SK-N-SH treated with all-trans-retinoic acid at 6 μM for 48 hours (cell line): ENCODE results near the gene CNNM1.

ENCODE experiments used
- ATAC-seq: fragments of 200-7000 bp; cut with Tn5 transposase; 3 replicates; pipeline ENCODE4 v1.9.1; 2020; ENCODE audit warnings: mild to moderate bottlenecking, moderate library complexity
- ARNTL ChIP-seq: fragments of 450-650 bp; formaldehyde crosslinking; IDR thresholded peaks from 2 replicates; pipeline ENCODE4 v1.5.0; 2020; ENCODE audit warnings: low read depth, mild to moderate bottlenecking, moderate library complexity, borderline replicate concordance
- BACH2 ChIP-seq: fragments of 250-450 bp; sonication (Bioruptor Pico); IDR thresholded peaks from 2 replicates; pipeline ENCODE4 v1.9.0; 2021; ENCODE audit warnings: mild to moderate bottlenecking, borderline replicate concordance
- CREB5 ChIP-seq: fragments of 250-450 bp; sonication (Bioruptor Pico); IDR thresholded peaks from 2 replicates; pipeline ENCODE4 v1.5.1; 2020; ENCODE audit warnings: low read depth, mild to moderate bottlenecking, moderate library complexity
- CSDC2 ChIP-seq: fragments of 250-450 bp; sonication (Bioruptor Pico); IDR thresholded peaks from 2 replicates; pipeline ENCODE4 v1.5.0; 2020; ENCODE audit warnings: mild to moderate bottlenecking, moderate library complexity
- GLIS3 ChIP-seq: fragments of 250-450 bp; sonication (Bioruptor Pico); IDR thresholded peaks from 2 replicates; pipeline ENCODE4 v1.5.0; 2020; ENCODE audit warnings: mild to moderate bottlenecking, moderate library complexity
- ISL1 ChIP-seq: fragments of 250-450 bp; sonication (Bioruptor Pico); IDR thresholded peaks from 2 replicates; pipeline ENCODE4 v2.1.2; 2022; ENCODE audit warnings: mild to moderate bottlenecking, moderate library complexity
- OSR1 ChIP-seq: fragments of 250-450 bp; sonication (Bioruptor Pico); IDR thresholded peaks from 2 replicates; pipeline ENCODE4 v1.8.0; 2022; ENCODE audit warnings: moderate library complexity, mild to moderate bottlenecking, inconsistent platforms
- PATZ1 ChIP-seq: fragments of 250-450 bp; sonication (Bioruptor Pico); IDR thresholded peaks from 2 replicates; pipeline ENCODE4 v1.8.0; 2020; ENCODE audit warnings: mild to moderate bottlenecking, moderate library complexity, borderline replicate concordance
- PPARA ChIP-seq: fragments of 250-450 bp; sonication (Bioruptor Pico); IDR thresholded peaks from 2 replicates; pipeline ENCODE4 v1.5.0; 2020; ENCODE audit warnings: mild to moderate bottlenecking, borderline replicate concordance
- RARB ChIP-seq: fragments of 250-450 bp; sonication (Bioruptor Pico); IDR thresholded peaks from 2 replicates; pipeline ENCODE4 v1.8.0; 2021; ENCODE audit warnings: mild to moderate bottlenecking, moderate library complexity
- SNAI2 ChIP-seq: fragments of 250-450 bp; sonication (Bioruptor Pico); IDR thresholded peaks from 2 replicates; pipeline ENCODE4 v1.5.0; 2020; ENCODE audit warnings: mild to moderate bottlenecking, moderate library complexity
- TCF4 ChIP-seq: fragments of 250-450 bp; sonication (Bioruptor Pico); IDR thresholded peaks from 2 replicates; pipeline ENCODE4 v1.8.0; 2021; ENCODE audit warnings: mild to moderate bottlenecking, moderate library complexity, borderline replicate concordance
- ZC3H10 ChIP-seq: fragments of 250-450 bp; sonication (Bioruptor Pico); IDR thresholded peaks from 2 replicates; pipeline ENCODE4 v1.5.1; 2021; ENCODE audit warnings: mild to moderate bottlenecking, moderate library complexity
- ZFP30 ChIP-seq: fragments of 450-650 bp; formaldehyde crosslinking; IDR thresholded peaks from 2 replicates; pipeline ENCODE4 v1.5.0; 2022; ENCODE audit warnings: mild to moderate bottlenecking, moderate library complexity
- ZNF565 ChIP-seq: fragments of 450-650 bp; formaldehyde crosslinking; conservative IDR thresholded peaks from 2 replicates; pipeline ENCODE4 v1.5.0; 2020; ENCODE audit warnings: low read depth, mild to moderate bottlenecking, moderate library complexity
- ZNF70 ChIP-seq: fragments of 450-650 bp; formaldehyde crosslinking; IDR thresholded peaks from 2 replicates; pipeline ENCODE4 v1.5.0; 2020; ENCODE audit warnings: mild to moderate bottlenecking, moderate library complexity
- ZNF8 ChIP-seq: fragments of 450-650 bp; formaldehyde crosslinking; IDR thresholded peaks from 2 replicates; pipeline ENCODE4 v1.5.0; 2020; ENCODE audit warnings: mild to moderate bottlenecking, moderate library complexity
- TF ChIP-seq, protein P1 (sequence below): fragments of 250-450 bp; sonication (Bioruptor Pico); IDR thresholded peaks from 2 replicates; pipeline ENCODE4 v1.5.0; 2020; ENCODE audit warnings: mild to moderate bottlenecking, moderate library complexity
- TF ChIP-seq, protein P2 (sequence below): fragments of 250-450 bp; sonication (Bioruptor Pico); IDR thresholded peaks from 2 replicates; pipeline ENCODE4 v1.8.0; 2021; ENCODE audit warnings: low read depth, mild to moderate bottlenecking, moderate library complexity, borderline replicate concordance
- TF ChIP-seq, protein P3 (sequence below): fragments of 250-450 bp; sonication (Bioruptor Pico); IDR thresholded peaks from 2 replicates; pipeline ENCODE4 v1.5.1; 2021; ENCODE audit warnings: mild to moderate bottlenecking, moderate library complexity

CNNM1 gene

GRCh38 chr10:99292159-99292558, 37.0 kb upstream of the CNNM1 start:
- TF ChIP-seq SNAI2 (CRISPR knock-in tag) (no peak), ARNTL (CRISPR knock-in tag) (no peak), BACH2 (CRISPR knock-in tag) (no peak), ZNF8 (CRISPR knock-in tag) (no peak), PPARA (no peak), ZFP30 (CRISPR knock-in tag) (no peak), CREB5 (CRISPR knock-in tag) (no peak), ZNF70 (CRISPR knock-in tag) (no peak), ISL1 (CRISPR knock-in tag) (no peak)
- TF ChIP-seq, protein P1, sequence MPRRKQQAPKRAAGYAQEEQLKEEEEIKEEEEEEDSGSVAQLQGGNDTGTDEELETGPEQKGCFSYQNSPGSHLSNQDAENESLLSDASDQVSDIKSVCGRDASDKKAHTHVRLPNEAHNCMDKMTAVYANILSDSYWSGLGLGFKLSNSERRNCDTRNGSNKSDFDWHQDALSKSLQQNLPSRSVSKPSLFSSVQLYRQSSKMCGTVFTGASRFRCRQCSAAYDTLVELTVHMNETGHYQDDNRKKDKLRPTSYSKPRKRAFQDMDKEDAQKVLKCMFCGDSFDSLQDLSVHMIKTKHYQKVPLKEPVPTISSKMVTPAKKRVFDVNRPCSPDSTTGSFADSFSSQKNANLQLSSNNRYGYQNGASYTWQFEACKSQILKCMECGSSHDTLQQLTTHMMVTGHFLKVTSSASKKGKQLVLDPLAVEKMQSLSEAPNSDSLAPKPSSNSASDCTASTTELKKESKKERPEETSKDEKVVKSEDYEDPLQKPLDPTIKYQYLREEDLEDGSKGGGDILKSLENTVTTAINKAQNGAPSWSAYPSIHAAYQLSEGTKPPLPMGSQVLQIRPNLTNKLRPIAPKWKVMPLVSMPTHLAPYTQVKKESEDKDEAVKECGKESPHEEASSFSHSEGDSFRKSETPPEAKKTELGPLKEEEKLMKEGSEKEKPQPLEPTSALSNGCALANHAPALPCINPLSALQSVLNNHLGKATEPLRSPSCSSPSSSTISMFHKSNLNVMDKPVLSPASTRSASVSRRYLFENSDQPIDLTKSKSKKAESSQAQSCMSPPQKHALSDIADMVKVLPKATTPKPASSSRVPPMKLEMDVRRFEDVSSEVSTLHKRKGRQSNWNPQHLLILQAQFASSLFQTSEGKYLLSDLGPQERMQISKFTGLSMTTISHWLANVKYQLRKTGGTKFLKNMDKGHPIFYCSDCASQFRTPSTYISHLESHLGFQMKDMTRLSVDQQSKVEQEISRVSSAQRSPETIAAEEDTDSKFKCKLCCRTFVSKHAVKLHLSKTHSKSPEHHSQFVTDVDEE (CRISPR knock-in tag) = no peak
- TF ChIP-seq, protein P2, sequence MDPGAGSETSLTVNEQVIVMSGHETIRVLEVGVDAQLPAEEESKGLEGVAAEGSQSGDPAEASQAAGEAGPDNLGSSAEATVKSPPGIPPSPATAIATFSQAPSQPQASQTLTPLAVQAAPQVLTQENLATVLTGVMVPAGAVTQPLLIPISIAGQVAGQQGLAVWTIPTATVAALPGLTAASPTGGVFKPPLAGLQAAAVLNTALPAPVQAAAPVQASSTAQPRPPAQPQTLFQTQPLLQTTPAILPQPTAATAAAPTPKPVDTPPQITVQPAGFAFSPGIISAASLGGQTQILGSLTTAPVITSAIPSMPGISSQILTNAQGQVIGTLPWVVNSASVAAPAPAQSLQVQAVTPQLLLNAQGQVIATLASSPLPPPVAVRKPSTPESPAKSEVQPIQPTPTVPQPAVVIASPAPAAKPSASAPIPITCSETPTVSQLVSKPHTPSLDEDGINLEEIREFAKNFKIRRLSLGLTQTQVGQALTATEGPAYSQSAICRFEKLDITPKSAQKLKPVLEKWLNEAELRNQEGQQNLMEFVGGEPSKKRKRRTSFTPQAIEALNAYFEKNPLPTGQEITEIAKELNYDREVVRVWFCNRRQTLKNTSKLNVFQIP (CRISPR knock-in tag) = no peak
- no peak for ATAC-seq

GRCh38 chr10:99296605-99297004, 32.6 kb upstream of the CNNM1 start:
- TF ChIP-seq, protein P3, sequence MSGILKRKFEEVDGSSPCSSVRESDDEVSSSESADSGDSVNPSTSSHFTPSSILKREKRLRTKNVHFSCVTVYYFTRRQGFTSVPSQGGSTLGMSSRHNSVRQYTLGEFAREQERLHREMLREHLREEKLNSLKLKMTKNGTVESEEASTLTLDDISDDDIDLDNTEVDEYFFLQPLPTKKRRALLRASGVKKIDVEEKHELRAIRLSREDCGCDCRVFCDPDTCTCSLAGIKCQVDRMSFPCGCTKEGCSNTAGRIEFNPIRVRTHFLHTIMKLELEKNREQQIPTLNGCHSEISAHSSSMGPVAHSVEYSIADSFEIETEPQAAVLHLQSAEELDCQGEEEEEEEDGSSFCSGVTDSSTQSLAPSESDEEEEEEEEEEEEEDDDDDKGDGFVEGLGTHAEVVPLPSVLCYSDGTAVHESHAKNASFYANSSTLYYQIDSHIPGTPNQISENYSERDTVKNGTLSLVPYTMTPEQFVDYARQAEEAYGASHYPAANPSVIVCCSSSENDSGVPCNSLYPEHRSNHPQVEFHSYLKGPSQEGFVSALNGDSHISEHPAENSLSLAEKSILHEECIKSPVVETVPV (CRISPR knock-in tag) = no peak
- TF ChIP-seq OSR1 (CRISPR knock-in tag) (no peak), BACH2 (CRISPR knock-in tag) (no peak), PPARA (no peak), ZNF70 (CRISPR knock-in tag) (no peak), ARNTL (CRISPR knock-in tag) (no peak), ZNF565 (CRISPR knock-in tag) (no peak), ZC3H10 (no peak)
- TF ChIP-seq, protein P2 (CRISPR knock-in tag) = no peak

DNA sequence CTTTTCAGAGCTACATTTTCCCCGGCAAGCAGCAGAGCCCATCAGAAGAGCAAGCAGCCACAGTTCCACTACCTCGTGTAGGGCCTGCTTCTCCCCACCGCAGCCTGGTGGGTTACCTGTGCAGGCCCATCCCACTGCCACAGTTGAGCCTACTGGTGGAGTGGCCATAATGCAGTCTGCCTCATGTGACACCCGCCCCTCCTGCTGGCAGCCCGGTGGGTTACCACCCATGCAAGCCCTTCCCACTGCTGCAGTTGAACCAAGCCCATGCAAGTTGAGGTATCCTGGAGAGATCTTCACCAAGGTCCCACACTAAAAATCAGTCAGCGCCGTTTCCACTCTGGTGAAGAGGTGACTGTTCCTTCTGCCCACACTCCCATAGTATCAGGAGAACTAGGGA, 32.1 kb upstream of the CNNM1 start:
- peak; percentile 37; the same call in 2 of the 3 replicates for ATAC-seq
- TF ChIP-seq GLIS3 (no peak), ZNF70 (CRISPR knock-in tag) (no peak), BACH2 (CRISPR knock-in tag) (no peak), ZNF565 (CRISPR knock-in tag) (no peak), ARNTL (CRISPR knock-in tag) (no peak), ZFP30 (CRISPR knock-in tag) (no peak), PPARA (no peak), RARB (CRISPR knock-in tag) (no peak), PATZ1 (CRISPR knock-in tag) (no peak), ISL1 (CRISPR knock-in tag) (no peak), TCF4 (CRISPR knock-in tag) (no peak), CSDC2 (CRISPR knock-in tag) (no peak), ZNF8 (CRISPR knock-in tag) (no peak), SNAI2 (CRISPR knock-in tag) (no peak)
- TF ChIP-seq, protein P2 (CRISPR knock-in tag) = no peak
- TF ChIP-seq, protein P3 (CRISPR knock-in tag) = no peak

More at GRCh38 chr10:99296605-99297004, 32.6 kb upstream of the CNNM1 start:
- ATAC-seq = peak; percentile 65; the same call in 2 of the 3 replicates
